GOT3 (cell line): ENCODE results near the gene CLIC3.

Experiments
- DNase-seq: peaks from one replicate; lab custom pipeline; 2025; ENCODE audit warnings: mixed read lengths; lab: John Stamatoyannopoulos, UW

Gene CLIC3

DNA sequence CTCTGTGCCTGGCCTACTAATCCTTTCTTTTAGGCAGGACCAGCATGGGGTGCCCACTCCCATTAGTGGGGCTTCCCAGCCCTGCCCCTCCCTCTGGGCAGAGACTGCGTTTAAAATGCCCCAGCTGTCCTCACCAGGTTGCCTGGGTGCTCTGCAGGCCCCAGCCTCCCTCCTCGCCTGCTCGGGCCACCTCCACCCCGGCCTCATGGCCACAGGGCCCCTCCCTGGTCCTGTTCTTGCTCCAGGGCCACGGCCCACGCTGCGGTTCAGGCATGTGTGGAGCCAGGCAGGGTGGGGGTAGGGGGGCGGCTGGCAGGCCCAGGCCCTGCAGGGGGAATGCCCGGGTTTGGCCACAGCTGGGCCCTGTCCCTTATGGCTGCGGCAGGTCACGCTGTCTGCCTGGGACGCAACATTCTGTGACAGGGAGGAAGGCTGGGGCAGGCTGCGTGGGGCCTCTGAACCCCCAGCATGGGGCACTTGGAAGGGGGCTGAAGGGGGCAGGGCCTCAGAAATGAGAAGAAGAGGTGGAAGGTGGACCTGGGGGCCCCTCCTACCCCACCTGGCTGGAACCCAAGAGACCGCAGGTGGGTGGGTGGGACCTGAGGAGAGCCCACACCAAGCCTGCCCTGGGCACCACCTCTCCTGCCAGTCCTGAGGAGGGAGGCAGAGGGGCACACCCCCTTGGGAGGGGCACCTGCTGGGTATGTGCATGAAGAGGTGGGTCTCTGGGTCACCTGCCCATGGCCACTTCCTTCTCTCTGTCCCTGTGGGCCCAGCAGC lies 44.6 kb downstream of the CLIC3 start, which contains the start of gene LCN12:
Gene LCN12 (plus strand): TSS at position 733 of the 780 bp plus-strand sequence. CDS start 55 bp downstream, outside the sequence.
- no peak for DNase-seq

- no peak for DNase-seq
Observed at GRCh38 chr9:136950656-136951276, 45.6 kb downstream of the CLIC3 start.

DNA sequence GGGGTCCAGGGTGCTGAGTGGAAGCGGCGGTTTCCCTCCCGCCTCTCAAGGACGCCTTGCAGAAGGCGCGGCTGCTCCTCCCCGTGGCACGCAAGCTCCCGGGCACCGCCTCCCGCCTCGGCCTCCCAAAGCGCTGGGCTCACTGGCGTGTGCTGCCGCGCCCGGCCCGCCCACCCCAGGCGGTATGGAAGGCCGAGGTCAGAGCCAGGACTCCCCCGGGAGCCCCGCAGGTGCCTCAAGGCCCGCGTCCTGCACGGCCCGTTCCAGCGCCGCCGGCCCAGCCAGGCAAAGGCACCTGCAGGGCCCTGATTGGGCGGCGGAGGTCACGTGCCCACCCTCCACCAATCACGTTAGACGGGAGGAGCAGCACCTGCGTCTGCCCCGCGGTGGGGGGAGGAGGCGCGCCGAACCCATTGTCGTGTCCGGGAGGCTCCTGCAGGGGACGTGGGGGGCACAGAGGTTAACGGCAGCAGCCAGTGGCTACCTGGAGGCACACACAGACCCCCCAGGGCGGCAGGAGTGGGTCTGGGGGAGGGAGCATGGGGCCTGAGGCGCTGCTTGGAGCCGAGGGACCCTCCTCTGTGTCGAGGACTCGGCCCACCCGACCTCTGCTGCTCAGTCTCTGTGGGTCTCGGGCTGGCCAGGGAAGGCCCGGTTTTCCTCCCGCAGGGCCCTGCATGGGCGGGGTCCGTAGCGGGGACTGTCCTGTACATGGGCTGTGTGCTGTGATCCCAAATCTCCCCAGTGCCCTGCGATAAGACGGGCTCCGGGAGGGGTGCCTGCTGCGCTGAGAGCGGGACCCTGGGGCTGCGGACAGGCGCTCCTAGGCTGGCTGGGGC lies 46.3 kb downstream of the CLIC3 start:
- peak; percentile 57 for DNase-seq

DNA sequence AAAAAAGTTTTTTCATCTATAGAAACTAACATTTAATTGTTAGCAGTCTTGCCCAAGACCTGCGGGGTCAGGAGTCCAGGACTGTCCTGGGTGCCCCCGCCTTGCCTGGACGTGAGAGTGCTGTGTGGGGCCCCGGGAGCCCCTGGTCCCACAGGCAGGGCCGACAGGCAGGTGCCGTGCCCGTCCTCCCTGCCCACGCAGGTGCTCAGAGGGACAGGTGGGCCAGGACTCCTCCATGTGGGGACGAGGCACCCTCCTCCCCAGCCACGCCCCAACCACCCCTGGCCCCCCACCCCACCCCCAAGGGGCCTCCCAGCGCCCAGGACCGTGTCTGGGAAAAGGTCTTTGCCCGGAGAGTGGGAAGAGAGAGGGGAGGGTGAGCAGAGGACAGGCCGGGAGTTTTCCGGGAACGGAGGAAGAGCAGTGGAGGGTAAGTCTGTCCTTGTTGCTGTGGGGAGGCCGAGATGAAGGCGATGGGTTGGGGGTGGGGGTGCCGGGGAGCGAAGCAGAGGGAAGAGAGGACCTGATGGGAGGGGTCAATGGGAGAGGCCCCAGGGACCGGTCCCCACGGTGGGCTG lies 47.0 kb downstream of the CLIC3 start:
- DNase-seq = no peak

GRCh38 chr9:136947955-136948510 lies 48.3 kb downstream of the CLIC3 start:
- no peak for DNase-seq

DNA sequence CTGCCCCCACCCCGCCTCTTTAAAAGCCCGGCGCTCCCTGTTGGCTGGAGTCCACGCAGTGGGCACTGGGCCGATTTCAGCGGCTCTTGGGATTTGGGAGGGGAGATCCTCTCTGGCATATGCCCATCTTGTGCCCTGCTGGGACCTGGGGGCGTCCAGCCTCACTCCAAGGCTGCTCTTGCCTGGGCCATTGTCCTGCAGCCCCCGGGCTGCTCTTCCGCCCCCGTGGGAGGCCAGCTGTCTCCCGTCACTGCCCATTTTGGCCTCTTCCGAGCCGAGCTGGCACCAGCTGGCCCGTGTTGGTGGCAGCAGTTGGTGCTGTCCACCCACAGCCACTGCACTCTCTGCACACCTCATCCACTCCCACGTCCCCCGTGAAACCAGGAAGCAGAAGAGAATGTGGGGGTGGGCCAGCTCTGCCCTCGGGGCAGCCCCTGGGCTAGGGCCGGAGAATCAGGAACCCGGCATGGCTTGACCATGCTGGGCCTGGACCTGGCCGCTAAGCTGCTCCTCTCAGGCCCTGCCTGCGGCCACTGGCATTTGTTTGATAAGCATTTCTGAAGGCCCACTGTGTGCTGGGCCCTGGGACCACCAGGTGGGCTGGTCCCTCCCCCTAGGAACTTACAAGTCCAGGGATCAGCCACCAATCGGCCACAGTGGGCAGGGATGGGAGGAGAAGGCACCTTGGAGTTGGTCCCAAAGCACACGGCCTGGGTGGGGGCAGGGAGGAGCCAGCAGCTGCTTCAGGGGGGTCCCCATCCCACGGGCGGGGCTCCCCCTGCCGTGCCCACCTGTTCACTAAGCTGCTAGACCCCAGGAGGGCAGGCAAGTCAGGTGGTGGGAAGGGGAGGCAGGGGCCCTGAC lies 49.1 kb downstream of the CLIC3 start:
- DNase-seq = no peak

GRCh38 chr9:136946228-136947027 lies 49.9 kb downstream of the CLIC3 start:
- no peak for DNase-seq

- DNase-seq = no peak
Observed at GRCh38 chr9:136945333-136946227, 50.8 kb downstream of the CLIC3 start.
